PFSK-1 (cell line): ENCODE measurements around the gene WDR54.

Source experiments
- FOXP2 ChIP-seq: optimal IDR thresholded peaks from 2 replicates; pipeline ENCODE3; 2011; ENCODE audit warnings: borderline replicate concordance, control low read depth, inconsistent platforms; ENCODE audit not compliant: insufficient read depth; ENCODE audit errors: extremely low read length, extremely low read depth
- POLR2AphosphoS5 ChIP-seq: IDR thresholded peaks from 2 replicates; pipeline ENCODE4 v1.6.1; 2012; ENCODE audit warnings: low read depth, mild to moderate bottlenecking, control low read depth, low read length, moderate library complexity
- REST ChIP-seq, 2 experiments: IDR thresholded peaks; 2 replicates each; pipeline versions ENCODE4 v1.6.1 to v1.8.0; 2011 to 2012; ENCODE audit warnings: low read depth in 2 of 2, low read length in 2 of 2, control low read depth in 1 of 2, inconsistent platforms in 1 of 2, mild to moderate bottlenecking in 1 of 2, moderate library complexity in 1 of 2; ENCODE audit not compliant: insufficient read depth in 1 of 2
- SIN3A ChIP-seq: IDR thresholded peaks from 2 replicates; pipeline ENCODE4 v1.6.1; 2012; ENCODE audit warnings: mild to moderate bottlenecking, low read length, moderate library complexity, borderline replicate concordance; ENCODE audit not compliant: insufficient read depth
- TAF1 ChIP-seq: IDR thresholded peaks from 2 replicates; pipeline ENCODE4 v1.6.1; 2012; ENCODE audit warnings: low read length, control low read depth, borderline replicate concordance; ENCODE audit not compliant: insufficient read depth

- TF ChIP-seq REST (IDR thresholded peaks at IDR 0.05; ENCODE audit: insufficient read depth in 1 of 2, low read depth in 2 of 2, low read length in 2 of 2) (no peak), POLR2AphosphoS5 (no peak; the same call in 1 of the 2 replicates), SIN3A (no peak), TAF1 (no peak), FOXP2 (no peak)
Observed at GRCh38 chr2:74439803-74440377, 18.4 kb downstream of the WDR54 start.
